DMS114 treated with DMSO at 0.1 percent for 48 hours (cell line): ENCODE results near the gene SEC14L5.
"Not testable (repeated sequence)": the region's sequence is repeated elsewhere in the genome, so short reads cannot be mapped to it uniquely, and the experiment has no call there.

Experiments
- DNase-seq: peaks from one replicate; lab custom pipeline; 2025; ENCODE audit not compliant: unreplicated experiment; lab: John Stamatoyannopoulos, UW

SEC14L5 gene

GRCh38 chr16:4929619-4930018 is 28.5 kb upstream of the SEC14L5 start:
- DNase-seq: not testable (repeated sequence)

- DNase-seq: no peak
Measured at GRCh38 chr16:4931381-4931780, 26.7 kb upstream of the SEC14L5 start.

DNA sequence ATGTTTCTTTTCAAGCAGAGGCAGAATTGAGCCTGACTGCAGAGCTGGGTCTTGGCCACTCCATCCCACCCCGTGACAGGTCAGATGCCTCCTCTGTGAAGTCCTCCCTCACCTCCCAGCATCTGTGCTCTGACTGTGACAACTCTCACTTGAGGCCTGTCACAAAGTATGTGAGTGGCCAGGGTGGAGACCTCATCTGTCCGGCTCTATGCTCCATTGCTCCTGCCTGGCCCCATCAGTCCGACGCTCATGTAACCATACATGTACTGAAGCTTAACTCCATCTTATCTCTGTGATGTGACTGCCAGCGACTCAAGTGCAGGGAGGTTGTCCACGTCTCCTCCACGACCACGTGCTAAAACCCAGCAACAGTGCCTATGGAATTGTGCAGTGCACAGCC is 24.7 kb upstream of the SEC14L5 start:
- no peak for DNase-seq

DNA sequence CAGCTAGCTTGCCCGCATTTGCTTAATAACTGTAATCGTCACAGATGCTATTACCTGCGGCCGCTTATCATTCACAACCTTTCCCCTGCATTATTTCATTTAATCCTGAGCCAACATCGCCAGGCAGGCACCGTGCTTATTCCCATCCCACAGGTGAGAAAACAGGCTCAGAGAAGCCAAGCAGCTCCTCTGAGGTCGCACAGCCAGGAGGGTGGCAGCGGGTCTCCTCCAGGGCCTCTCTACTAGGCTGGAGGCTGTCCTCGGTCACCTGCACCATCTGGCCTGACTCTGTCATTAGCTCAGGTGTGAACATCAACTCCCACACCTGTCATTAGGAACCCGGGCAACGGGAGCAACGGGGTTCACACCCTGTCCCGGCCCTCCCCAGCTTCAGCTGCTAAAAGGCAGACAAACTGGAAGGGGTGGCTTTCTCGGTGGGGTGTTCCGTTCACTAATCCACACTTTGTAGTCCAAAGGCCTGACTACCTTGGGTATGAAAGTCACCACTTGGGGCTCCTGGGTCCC is 24.2 kb upstream of the SEC14L5 start:
- no peak for DNase-seq

- no peak for DNase-seq
Measured at GRCh38 chr16:4934591-4934990, 23.5 kb upstream of the SEC14L5 start.

DNA sequence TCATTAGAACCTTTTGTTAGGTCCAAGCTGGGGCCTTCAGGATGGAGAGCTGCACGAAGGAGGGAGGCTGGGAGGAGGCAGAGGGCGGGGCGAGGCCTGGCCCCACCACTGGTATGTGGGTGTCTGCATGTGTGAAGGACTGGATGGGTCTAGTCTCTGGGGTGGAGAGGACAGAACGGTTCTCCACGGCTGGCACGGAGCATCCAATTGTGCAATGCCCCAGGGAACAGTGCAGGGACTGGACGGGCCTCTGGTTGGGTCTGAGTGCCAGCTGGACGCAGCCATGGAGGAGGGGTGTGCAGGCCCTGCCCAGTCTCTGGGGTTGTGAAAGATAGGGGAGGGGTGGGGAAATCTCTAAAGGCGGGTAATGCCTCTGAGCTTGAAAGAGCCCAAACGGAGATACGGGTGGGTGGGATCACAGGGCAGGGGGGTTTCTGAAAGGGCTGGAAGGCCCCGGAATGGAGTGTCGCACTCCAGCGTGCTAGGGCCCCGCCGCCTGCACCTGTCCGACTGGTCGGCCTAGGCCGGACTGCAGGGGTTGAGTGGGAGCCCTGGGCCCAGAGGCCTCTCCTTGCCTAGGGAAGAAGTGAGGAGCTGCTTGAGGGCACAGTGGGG is 22.8 kb upstream of the SEC14L5 start:
- no peak for DNase-seq

DNA sequence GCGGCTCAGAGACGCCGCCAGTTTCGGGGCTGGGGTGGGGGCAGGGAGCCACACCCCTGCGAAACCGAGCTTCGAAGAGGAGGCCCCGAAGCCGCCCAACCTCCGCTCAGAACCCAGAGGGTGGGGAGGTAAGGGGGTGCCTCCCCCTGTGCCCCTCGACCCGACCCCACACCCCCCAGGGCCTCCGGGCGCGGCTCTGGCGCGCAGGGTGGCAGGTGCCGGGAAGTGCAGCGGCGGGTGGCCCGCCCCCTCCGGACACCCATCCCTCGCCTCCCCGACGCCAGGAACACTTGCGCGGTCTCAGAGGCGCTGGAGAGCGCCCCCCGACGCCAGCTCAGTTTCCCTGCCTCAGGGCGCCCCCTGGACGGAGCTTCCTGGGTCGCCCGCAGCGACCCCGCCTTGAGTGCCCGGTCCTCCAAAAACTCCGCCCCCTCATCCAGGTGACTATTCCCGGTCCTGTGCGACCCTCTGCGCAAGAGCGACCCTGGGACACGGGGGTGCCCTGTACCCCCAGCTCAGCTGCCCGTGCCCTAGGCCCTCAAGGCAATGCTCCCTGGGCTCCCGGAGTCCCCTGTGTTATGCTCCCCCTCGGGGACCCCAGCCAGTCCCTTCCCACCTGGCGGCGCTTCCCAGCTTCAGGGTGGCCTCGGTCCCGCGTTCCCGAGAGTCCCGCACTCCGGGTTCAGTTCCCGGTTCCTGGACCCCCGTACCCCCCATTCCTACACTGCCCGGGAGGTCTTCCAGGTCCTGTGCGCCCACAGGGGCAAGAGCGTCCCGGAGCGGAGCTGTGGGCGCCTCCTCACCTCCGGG is 21.7 kb upstream of the SEC14L5 start:
- DNase-seq: no peak

DNA sequence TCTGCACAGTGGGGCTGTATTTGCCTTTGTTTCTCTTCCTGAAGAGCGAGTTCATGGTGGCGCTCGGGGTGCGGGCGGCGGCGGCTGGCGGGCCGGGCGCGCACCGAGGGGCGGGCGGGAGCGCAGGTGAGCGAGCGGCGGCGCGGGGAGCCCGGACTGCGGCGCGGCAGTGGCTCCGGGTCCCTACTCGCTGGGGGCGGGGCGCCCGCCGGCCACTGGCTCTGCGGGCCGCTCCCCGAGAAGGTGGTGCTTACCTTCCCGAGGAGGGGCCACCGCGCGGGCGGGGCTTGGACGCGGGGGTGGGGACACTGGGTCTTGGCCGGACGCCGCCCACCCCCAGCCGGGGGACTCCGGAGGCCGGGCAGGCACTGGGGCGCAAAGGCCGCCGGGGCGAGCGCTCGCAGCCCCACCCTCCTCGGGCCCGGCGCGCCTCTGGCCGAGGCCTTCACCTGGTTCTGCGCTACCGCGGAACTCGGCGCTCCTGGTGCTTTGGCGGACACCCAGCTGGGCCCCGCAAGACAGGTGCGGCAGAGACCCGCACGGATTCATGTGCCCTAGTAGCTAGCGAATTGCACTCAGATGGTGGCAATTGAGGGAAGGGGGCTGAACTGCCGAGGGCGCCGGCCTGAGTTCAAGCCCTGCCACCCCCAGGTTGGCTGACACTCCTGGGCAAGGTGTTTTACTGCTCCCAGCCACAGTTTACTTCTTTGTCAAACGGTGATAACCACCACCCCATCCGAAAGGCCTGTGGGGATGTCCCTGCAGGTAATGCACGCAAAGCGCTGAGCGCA is 20.9 kb upstream of the SEC14L5 start, which contains the start of gene PPL:
Gene PPL, minus strand, starts transcription at position 158 of the 791 bp plus-strand sequence. Its CDS starts 103 bp downstream, at position 55.
- DNase-seq: no peak

GRCh38 chr16:4937782-4938682 is 20.1 kb upstream of the SEC14L5 start:
- no peak for DNase-seq

- DNase-seq: no peak
Measured at GRCh38 chr16:4938683-4939030, 19.5 kb upstream of the SEC14L5 start.

- DNase-seq: no peak
Measured at GRCh38 chr16:4940719-4941118, 17.4 kb upstream of the SEC14L5 start.

DNA sequence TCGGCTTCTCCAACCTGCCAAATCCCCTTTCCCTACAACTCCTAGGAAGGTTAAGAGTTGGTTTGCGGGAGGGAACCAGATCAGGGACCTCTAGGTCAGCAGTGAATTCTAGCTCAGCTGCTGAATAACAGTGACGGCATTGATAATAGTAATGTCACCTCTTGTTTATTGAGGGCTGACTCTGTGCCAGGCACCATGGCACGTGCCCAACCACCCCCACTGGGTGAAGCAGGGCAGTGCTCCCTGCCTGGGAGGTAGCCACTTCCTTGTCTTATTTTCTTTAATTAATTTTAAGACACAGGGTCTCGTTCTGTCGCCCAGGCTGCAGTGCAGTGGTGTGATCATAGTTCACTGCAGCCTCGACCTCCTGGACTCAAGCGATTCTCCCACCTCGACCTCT is 15.6 kb upstream of the SEC14L5 start:
- DNase-seq: no peak

DNA sequence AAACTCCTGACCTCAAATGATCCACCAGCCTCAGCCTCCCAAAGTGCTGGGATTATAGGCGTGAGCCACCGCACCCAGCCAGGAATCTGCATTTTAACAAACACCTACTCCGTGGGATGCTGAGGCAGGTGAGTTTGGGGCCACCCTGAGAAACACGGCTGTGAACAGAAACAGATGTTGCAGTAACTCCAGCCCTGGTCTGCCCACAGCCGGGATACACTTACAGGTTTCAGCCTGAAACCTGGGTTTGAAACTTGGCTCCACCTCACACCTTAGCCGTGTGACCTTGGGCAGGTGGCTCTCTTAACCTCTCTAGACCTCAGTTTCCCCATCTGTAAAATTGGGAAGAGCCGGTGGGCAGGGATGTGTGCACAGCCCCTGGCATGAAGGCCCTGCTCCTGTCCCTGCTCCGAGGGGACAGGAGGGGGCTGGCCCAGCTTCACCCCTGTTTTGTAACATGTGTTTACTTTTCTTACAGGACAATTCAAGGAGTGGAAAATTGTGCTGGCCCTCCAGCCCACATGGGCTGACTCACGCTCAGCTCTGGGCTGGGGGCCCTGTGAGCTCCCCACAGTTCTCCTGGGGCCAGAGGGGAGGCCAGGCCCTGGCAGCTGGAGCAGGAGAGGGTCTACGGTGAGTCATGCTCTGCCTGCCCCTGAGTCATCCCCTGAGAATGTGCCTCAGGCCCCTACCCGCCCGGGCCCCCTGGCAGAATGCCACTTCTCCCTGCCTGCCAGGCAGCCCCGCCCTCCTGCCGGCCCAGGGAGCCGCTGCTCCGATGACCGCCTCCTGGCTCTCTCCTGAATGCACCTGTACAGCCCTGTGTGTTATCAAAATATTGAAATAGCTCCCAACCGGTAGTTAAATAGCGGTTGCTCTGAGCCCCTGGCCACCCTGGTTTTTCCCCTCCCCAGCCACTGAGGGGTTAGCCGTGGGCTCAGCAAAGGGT is 13.5 kb upstream of the SEC14L5 start:
- DNase-seq: no peak

GRCh38 chr16:4945560-4946502 is 12.3 kb upstream of the SEC14L5 start:
- no peak for DNase-seq

DNA sequence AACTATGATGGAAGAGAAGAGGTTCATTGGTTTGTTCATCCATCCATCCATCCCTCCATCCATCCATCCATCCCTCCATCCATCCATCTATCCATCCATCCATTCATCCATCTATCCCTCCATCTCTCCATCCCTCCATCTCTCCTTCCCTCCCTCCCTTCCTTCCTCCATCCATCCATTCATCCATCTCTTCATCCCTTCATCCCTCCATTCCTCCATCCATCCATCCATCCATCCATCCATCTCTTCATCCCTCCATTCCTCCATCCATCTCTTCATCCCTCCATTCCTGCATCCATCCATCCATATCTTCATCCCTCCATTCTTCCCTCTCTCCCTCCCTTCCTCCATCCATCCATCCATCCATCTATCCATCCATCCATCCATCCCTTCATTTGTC is 11.2 kb upstream of the SEC14L5 start:
- no peak for DNase-seq

DNA sequence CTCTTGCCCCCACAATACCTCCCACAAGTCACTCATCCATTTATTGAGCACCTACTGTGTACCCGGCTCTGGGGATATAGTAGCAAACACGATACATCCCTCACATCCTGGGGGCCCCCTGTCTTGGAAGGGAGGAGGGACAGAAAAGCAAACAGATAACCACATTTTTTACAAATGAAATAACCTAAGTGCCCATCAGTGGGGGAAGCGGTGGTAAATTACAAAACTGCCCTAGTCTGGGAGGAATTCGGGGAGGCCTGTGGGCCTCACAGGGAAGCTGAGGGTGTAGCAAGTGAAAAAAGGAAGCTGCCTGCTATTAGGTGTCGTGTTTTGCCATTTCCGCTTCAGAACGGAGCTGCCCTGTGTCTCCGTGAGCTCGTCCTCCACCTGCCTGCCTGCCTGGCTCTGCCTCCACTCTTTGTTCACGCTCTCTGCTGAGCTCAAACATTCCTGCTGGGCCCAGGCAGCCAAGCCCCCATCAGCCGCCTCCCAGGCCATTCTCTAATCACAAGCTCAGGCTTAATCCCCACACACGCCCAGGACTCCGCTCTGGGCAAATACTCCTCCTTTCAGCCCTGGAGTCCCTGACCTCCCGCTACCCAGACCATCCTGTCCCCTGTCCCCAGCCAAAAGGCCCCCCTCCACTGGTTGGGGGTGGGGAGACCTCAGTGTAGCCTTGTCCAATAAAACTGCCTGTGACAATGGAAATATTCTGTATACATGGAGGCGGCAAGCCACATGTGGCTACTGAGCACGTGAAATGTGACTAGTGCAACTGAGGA is 10.2 kb upstream of the SEC14L5 start:
- no peak for DNase-seq

GRCh38 chr16:4948903-4949766 is 9.0 kb upstream of the SEC14L5 start:
- no peak for DNase-seq
